ENCODE results near the gene COQ8A. TPM values are rescaled to one million over a fixed set of nuclear protein-coding genes. Genes with fewer than 3 reads are reported as not detected.

COQ8A gene
- total and polyA plus RNA-seq, 2 experiments from 2014 or later, result 25.2 to 37.4 TPM

- no peak for TF ChIP-seq NANOG (IDR thresholded peaks at IDR 0.05; ENCODE audit: borderline replicate concordance)
- no peak for TF ChIP-seq ZNF114 (CRISPR knock-in tag; IDR thresholded peaks at IDR 0.05)
- TF ChIP-seq JUNB (IDR thresholded peaks at IDR 0.05; ENCODE audit: unreplicated experiment), result no peak
- no peak for TF ChIP-seq EZH2 (IDR thresholded peaks at IDR 0.05; ENCODE audit: low read depth, unreplicated experiment)
- TF ChIP-seq CREB1 (CRISPR knock-in tag; IDR thresholded peaks at IDR 0.05; ENCODE audit: low read depth), result no peak
- TF ChIP-seq ZNF331 (CRISPR knock-in tag; IDR thresholded peaks at IDR 0.05; ENCODE audit: low read depth), result no peak
- TF ChIP-seq REST (IDR thresholded peaks at IDR 0.05; ENCODE audit: unreplicated experiment), result no peak
- TF ChIP-seq STAT1 (IDR thresholded peaks at IDR 0.05; ENCODE audit: unreplicated experiment), result no peak
- no peak for TF ChIP-seq ZNF462 (CRISPR knock-in tag; IDR thresholded peaks at IDR 0.05)
- TF ChIP-seq ETS1 (IDR thresholded peaks at IDR 0.05), result no peak
- TF ChIP-seq CTCF (conservative IDR thresholded peaks at IDR 0.05; ENCODE audit: low read depth in 2 of 2), result no peak
- TF ChIP-seq EZH2phosphoT487 (IDR thresholded peaks at IDR 0.05; ENCODE audit: unreplicated experiment), result no peak
- Mint-ChIP-seq H3K27me3 (ENCODE audit: insufficient read depth, low read depth, poor library complexity) (peaks cover 4% of the 10 kb centered on the region), H3K9me3 (no peaks in the 10 kb centered on the region), H3K4me1 (peaks cover 6% of the 10 kb centered on the region; the same call in 2 of the 3 replicates), H3K27ac (no peak overlapping the region), H3K4me3 (no peak overlapping the region), H3K36me3 (ENCODE audit: low read depth) (peaks cover 24% of the 10 kb centered on the region)
- DNase-seq (ENCODE audit: low spot score) (no peak), ATAC-seq (no peak)
- 0 out of 2 replicates have a peak, but pooled peaks cover 3% of the 10 kb centered on the region for H3K9me2 ChIP-seq (ENCODE audit: insufficient read depth)
- H3K4me2 ChIP-seq, result no peak overlapping the region
- no peaks in the 10 kb centered on the region for H3K79me2 ChIP-seq (replicated peaks; ENCODE audit: insufficient read depth)
- H3K27me3 ChIP-seq (ENCODE audit: insufficient read depth), result no peaks in the 10 kb centered on the region
- H3K36me3 ChIP-seq (ENCODE audit: insufficient read depth), result no peaks in the 10 kb centered on the region; the same call in 1 of the 2 replicates
- no peaks in the 10 kb centered on the region for H3F3A ChIP-seq (replicated peaks; ENCODE audit: low read depth)
- no peak overlapping the region for H3K4me3 ChIP-seq
- no peak overlapping the region for H3K27ac ChIP-seq (ENCODE audit: low read depth)
- H2AFZ ChIP-seq, result no peak overlapping the region
- no peaks in the 10 kb centered on the region for H3K4me1 ChIP-seq (ENCODE audit: insufficient read depth)
- no peaks in the 10 kb centered on the region for H4K20me1 ChIP-seq (replicated peaks; ENCODE audit: insufficient read depth)
These were observed 93.8 kb downstream of the COQ8A start for GRCh38 chr1:227033880-227034279.
